ENCODE data around the gene PRKD2.

Gene PRKD2

GRCh38 chr19:46742926-46743480, 26.1 kb upstream of the PRKD2 start:
- no peak for DNase-seq (ENCODE audit: low read depth in 3 of 3)

DNA sequence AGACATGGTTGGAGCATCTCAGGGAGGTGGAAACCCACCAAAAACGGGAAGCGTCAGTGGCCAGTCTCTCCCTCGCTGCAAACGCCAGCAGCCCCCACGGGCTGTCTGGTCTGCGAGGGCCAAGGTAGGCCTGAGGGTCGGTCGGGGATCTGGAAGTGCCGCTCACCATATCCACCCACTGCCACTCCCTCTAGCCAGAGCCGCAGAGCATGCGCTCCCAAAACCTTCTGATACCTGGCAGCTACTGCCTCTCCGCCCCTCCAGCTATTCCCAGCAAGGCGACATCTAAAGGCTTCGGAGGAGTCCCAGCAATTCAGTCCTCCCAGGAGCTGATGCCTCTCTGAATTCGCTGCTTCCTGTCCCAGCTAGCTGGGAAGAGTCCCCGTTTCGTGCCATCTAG, 24.5 kb upstream of the PRKD2 start:
- DNase-seq (ENCODE audit: low read depth in 3 of 3) = no peak

DNA sequence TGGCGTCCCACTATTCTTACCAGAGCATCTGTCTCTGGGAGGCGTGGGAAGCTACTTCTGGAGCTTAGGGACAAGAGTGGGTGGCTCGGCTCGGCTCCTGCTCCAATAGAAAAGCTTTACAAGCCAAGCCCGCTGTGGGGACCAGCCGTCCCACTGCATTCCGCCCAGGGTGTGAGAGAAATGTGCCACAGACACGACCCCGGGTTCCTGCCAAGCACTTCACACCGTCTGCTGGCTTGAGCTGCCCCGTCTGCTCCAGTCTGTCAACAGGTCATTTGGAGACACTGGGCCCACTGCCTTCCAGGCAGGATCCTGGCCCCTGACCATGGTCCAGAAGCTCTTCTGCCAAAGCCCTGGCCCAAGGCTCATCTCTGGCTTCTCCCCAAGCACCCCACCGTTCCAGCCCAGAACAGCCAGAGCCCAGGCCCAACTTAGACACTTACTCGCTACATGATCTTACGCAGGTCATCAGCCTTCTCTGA, 22.4 kb upstream of the PRKD2 start:
- no peak for DNase-seq (ENCODE audit: low read depth in 3 of 3)

- DNase-seq (ENCODE audit: low read depth in 3 of 3) = no peak
Observed at GRCh38 chr19:46737761-46738171, 20.9 kb upstream of the PRKD2 start.

DNA sequence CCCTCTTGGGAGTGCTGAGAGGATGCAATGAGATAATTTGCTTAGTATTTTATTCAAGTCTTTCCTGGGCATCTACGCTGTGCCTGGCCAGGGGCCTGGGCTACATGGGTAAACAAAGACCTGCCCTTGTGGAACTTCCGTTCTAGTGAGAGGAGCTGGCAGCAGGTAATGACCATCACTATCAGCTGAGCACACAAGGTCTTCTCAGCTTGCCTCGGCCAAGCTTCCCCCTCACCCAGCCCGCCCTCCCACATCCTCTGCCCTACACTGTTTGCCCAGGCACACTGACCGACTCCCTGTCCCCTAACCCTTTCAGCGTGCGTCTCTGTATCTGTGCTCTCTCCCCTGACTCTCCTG, 20.4 kb upstream of the PRKD2 start:
- no peak for DNase-seq (ENCODE audit: low read depth in 3 of 3)

- DNase-seq (ENCODE audit: low read depth in 3 of 3) = no peak
Observed at GRCh38 chr19:46736531-46737297, 19.8 kb upstream of the PRKD2 start.

DNA sequence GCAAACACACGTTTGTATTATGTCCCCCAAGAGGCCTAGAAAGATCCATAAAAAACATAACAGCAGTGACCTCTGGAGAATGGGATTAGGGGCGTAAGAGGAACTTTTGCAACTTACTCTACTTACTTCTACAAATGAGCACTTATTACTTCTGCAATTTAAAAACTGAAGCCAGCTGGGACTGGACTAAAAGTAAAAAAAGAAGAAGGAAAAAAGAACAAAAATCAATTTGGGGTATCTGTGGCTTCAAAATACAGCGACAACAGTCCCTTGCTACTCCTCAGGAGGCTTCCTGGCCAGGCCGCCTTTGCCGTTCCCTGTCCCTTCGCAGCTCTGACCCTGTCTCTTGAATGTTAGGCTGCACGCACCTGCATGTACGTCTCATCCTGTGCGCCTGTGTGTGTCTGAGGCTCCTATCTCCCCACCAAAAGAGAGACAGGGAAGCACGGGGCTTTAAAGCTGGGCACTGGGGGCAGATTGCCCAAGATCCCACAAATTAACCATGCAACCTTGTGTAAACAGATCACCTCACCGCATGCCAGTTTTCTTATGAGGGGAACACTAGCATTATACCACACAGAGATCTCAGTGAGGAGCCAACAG, 16.9 kb upstream of the PRKD2 start:
- no peak for DNase-seq (ENCODE audit: low read depth in 3 of 3)

GRCh38 chr19:46732966-46733689, 16.2 kb upstream of the PRKD2 start:
- no peak for DNase-seq (ENCODE audit: low read depth in 3 of 3)

DNA sequence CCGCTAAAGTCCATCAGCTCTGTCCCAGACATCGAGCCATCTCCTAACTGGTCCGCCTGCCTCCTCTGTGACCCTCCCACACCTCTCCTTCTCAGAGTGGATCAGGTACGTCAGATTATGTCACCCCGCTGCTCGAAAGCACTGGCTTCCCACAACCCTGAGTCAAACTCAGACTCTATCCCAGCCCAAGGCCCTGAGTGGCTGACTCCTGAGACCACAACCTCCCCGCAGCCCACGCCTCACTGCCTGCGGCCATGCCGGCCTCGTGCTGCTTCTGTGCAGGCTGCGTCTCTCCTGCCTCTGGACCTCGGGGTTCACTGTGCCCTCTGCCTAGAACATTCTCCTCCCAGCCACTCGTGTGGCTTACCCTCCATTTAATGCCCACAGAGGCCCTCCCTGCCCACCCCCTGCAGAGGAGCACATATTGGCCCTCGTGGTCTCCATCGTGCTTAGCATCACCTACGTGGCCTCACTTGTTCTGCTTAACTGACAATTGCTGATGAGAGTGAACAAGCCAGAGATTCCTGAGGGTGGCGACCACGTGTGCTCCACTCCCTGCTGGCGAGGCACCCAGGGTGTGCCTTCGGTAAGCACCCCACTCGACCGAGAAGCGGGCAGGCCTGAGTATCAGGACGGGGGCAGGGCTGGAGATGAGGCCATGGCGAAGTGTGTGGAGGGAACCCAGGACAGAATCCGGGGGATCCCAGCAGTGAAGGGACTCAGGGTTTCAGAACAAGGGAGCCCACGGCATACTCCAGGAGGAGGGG, 15.4 kb upstream of the PRKD2 start:
- DNase-seq (ENCODE audit: low read depth in 3 of 3) = no peak

DNA sequence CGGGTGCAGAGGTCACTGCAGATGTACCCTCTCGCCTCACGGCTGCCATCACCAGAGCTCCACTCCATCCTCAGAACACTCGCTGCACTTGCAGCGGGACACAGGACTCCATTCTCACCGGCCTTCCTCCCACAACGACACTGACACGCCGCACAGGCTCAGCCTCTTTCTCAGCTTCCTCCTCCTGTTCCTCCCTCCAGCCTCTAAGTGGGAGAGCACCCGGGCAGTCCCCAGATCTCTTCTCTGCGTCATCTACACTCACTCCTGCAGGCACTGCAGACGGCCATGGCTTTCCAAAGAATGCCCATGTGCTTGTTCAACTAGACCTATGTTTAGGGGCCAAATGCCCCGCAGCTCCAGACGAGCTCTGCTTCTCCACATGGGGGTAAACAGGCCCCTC, 14.7 kb upstream of the PRKD2 start:
- no peak for DNase-seq (ENCODE audit: low read depth in 3 of 3)

DNA sequence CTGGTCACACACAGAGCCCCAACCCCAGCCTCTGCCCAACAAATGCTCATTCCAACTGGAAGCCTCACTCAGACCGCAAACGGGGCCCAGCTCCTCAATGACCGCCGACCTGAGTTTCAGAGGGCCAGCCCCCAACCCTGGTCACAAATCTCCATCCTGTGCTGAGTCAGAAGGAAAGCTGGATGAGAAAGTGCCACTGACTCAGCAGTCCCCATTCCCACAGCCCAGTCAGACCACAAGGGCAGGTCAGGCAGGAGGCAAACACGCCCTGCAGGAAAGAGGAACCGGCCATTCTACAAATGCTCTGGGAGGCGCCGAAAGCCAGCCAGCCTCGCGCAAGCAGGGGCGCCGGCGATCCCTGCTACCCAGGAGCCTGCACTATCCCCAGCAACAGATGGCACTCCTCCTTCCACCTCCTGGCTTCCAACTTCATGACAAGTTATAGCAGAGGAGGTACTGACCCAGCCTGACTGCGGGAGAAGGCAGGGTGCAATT, 14.1 kb upstream of the PRKD2 start:
- no peak for DNase-seq (ENCODE audit: low read depth in 3 of 3)

DNA sequence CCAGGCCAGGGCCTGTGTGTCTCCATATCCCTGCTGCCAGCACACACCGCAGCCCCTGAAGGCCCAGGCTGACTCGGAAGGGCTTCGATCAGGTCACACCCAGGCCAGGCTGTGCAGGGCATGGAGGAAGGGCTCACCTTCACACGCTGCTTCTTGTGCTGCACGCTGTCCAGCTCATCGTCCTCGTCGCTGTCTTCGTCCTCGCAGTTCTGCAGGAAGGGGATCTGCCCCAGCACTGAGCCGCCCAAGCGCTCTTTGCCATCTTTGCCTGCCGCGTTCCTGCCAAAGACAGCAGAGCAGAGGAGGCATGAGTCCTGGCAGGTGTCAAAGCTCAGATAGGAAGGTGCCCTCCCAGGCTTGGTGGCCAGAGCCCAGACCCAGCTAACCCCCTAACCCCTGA, 13.7 kb upstream of the PRKD2 start:
- DNase-seq (ENCODE audit: low read depth in 3 of 3) = no peak

DNA sequence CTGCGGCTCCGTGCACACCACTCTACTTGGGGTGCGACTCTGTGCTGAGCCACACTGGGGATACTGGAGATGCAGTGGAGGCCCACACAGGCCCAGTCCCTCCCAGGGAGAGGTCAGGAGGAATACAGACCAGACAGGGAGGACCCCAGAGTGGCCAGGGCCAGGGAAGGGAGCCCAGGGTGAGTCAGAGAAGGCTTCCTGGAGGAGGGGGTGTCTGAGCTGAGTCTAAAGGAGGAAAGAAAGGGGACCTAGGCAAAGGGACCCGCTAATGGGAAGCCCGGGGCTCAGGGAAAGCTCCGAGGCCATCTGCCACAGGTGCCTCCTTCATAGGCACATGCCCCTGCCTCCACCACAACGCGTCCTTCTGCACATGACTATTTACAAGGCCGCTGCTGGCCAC, 13.3 kb upstream of the PRKD2 start:
- DNase-seq (ENCODE audit: low read depth in 3 of 3) = no peak

- DNase-seq (ENCODE audit: low read depth in 3 of 3) = no peak
Observed at GRCh38 chr19:46729696-46730095, 12.8 kb upstream of the PRKD2 start.

DNA sequence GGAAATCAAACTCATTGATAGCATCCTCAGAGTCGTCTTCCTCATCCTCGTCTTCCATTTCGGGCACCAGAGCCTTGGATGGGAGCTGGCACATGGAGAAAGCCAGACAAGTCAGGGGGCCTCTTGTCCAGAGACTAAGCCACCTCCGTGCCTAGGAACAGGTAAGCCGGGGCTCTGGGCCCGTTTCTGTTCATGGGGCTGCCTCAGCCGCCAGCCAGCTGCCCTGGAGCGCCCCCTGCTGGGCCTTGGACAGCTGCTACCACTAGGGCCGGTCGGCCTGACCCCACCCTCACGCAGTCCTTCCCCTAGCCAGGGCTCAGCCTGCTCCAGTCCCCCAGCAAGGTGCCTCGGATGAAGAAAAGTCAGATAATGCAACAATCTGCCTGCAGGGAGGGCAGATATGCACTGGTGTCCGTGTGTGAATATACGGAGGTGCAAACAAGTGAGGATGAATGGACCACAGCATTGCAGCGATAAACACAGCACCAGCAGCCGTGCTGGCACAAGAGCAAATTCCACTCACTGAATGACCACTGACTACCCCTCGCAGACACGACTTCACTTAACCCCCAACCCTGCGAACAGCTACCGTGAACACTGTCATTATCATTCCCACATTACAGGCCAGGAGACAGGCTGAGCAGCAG, 11.9 kb upstream of the PRKD2 start:
- DNase-seq (ENCODE audit: low read depth in 3 of 3) = peak; percentile 60 to 70 (median 68)

GRCh38 chr19:46728208-46728607, 11.3 kb upstream of the PRKD2 start:
- no peak for DNase-seq (ENCODE audit: low read depth in 3 of 3)

GRCh38 chr19:46727757-46728156, 10.8 kb upstream of the PRKD2 start:
- DNase-seq (ENCODE audit: low read depth in 3 of 3) = no peak

DNA sequence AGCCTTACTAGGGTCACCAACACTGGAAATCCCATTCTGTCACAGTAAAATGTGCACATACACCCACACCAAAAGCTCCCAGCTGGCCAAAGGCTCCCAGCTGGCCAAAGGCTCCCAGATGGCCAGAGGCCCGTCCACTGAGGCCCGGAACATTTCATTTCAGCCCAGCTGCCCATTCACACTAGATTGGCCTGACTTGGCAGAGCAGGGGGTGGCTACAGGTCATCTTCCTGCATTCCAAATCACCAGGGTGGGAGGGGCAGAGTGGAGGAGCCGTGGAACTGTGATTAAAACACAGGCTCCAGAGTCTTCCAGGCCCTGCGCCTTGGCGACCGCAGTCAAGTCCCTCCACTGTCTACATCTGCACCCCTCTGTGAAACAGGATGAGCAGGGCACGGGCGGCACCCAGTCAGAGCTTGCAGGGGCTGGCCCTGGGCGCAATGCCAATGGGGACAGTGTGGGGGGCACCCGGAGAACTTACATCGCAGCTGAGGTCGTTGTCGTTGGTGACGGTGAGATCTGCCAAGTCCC, 10.1 kb upstream of the PRKD2 start:
- no peak for DNase-seq (ENCODE audit: low read depth in 3 of 3)

DNA sequence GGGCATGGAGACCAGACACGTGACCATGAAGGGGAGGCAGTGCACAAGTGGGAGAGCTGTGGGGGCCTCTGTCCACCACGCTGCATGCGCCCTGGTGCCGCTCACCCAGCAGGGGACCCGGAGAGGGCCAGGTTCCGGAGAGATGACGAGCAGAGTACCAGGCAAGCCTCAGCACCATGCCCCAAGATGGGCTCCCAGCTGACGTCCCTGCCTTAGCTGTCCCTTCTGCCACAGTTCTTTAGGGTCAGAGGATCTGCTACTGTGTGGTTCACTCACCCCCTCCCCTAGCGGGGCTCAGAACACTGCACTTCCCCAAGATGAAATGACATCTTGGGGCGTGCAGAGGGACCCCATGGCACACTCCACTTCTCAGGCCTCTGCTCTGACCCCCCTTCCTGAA, 9.6 kb upstream of the PRKD2 start:
- DNase-seq (ENCODE audit: low read depth in 3 of 3) = no peak

GRCh38 chr19:46725859-46726393, 9.0 kb upstream of the PRKD2 start:
- DNase-seq (ENCODE audit: low read depth in 3 of 3) = no peak
